Immature natural killer cell (primary cell): ENCODE data around the gene NEK1. TPM values are rescaled to one million over a fixed set of nuclear protein-coding genes. Genes with fewer than 3 reads are reported as not detected.

Source experiments
- polyA plus RNA-seq, 3 donors: library from polyadenylated mRNA; unstranded; fragments of 300-500 nt; fragmentation: Illumina TruSeq; gene quantifications; one replicate each; pipeline ENCODE4 v1.2.3, GENCODE V29; 2021

Gene NEK1
- polyA plus RNA-seq, 3 donors from 2014 or later, result 2.5 to 12.8 (median 5.8) TPM

Other genes starting within 250 kb of the NEK1 start
- gene CLCN3, start 8.0 kb upstream of the NEK1 start, polyA plus RNA-seq, result 10 to 100 TPM in 1 of 3 donors, 1 to 10 TPM in 2; 4.7 to 12.6 (median 9.2) TPM
- gene HPF1, start 145.4 kb upstream of the NEK1 start, polyA plus RNA-seq, result 10 to 100 TPM; 36.7 to 46.0 (median 43.0) TPM